Embryonic facial prominence (tissue), 1 donor: ENCODE measurements around the gene PPP2R3A.
A peak's percentile ranks its signal among the peaks of the same experiment; 100 is the strongest.
"Not testable (repeated sequence)": the region's sequence is repeated elsewhere in the genome, so short reads cannot be mapped to it uniquely, and the experiment has no call there.

Experiments
- DNase-seq: peaks from one replicate; pipeline ENCODE4 v3.0.0-alpha.2; 2016; ENCODE audit errors: extremely low spot score

Gene PPP2R3A

DNA sequence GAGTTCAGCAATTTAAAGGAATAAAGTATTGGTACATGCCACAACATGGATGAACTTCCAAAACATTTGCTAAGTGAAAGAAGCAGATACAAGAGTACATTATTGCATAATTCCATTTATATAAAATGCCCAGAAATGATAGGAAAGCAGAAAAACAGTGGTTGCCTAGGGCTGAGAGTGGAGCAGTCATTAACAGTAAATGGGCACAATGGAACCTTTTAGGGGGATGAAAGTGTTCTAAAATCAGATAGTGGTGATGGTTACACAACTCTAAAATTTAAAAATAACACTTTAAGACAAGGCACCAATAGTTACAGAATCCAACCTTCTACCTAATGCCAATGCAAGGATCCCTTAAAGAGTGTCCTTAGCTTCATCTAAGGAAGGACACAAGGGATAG is 196.0 kb downstream of the PPP2R3A start:
- DNase-seq: no peak

- no peak for DNase-seq
These were observed 196.8 kb downstream of the PPP2R3A start for GRCh38 chr3:136162322-136162721.

GRCh38 chr3:136163607-136164006 is 198.1 kb downstream of the PPP2R3A start:
- not testable (repeated sequence) for DNase-seq

GRCh38 chr3:136166507-136166906 is 201.0 kb downstream of the PPP2R3A start:
- no peak for DNase-seq

DNA sequence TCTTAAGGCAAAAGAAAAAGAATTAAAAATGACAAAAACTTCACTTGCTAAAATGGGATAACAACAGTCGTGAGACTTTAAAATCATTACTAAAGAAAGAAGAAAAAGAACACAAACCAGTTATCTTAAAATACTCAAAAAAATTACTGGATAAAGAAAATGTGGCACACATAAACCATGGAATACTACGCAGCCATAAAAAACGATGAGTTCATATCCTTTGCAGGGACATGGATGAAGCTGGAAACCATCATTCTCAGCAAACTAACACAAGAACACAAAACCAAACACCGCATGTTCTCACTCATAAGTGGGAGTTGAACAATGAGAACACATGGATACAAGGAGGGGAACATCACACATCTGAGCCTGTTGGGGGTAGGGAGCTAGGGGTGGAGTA is 202.7 kb downstream of the PPP2R3A start:
- not testable (repeated sequence) for DNase-seq

DNA sequence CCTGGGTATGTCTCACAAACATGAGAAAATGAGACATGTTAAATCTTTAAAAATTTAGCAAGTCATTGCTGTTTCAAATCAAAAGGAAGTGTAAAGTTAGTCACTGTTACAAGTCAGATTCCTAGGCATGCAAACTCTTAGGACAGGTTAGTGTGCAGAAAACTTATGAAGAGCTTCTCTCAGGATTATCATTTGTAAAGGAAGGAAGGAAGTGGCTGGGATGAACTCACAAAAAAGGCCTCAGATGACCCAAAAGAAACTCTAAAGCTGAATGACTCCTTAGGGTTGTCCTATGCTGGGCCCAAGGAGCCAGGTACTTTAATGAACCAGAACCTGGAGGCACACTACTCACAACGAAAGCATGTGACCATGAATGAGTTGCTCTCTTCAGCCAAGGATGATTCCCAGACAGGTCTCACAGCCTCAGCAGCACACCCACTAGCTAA is 205.6 kb downstream of the PPP2R3A start:
- no peak for DNase-seq

DNA sequence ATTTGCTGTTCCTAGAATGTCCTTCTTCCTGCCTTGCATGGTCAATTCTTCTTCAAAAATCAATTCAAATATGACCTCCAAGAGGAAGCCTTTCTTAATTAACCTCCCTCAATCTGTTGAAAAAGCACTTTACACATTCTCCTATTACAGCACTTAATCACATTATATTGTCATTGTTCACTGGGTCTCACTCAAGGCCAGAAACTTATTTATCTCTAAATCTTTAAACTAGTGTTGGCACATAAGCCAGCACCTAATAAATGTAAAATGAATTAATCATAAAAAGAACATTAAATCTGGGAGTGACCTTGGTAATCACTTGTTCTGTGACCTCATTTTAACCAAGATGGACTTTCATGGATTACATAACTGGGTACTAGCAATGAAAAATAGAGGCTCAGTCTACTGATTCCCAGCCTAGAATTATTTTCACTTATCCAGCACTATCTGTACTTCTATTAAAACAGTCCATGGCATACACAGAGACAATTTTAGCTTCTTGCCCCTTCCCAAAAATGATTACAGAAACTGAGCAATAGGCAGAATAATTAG is 208.5 kb downstream of the PPP2R3A start:
- no peak for DNase-seq

- no peak for DNase-seq
These were observed 212.3 kb downstream of the PPP2R3A start for GRCh38 chr3:136177876-136178275.

GRCh38 chr3:136181741-136182140 is 216.2 kb downstream of the PPP2R3A start:
- DNase-seq: no peak

- no peak for DNase-seq
These were observed 219.2 kb downstream of the PPP2R3A start for GRCh38 chr3:136184703-136185102.

DNA sequence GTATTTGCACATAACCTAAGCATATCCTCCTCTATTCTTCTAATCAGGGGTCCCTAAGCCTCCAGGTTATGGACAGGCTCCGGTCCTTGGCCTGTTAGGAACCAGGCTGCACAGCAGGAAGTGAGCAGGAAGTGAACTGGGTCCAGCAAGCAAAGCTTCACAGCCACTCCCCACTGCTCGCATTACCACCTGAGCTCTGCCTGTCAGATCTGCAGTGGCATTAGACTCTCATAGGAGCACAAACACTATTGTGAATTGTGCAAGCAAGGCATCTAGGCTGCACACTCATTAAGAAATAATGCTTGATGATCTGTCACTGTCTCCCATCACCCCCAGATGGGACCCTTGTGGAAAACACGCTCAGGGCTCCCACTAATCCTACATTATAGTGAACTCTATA is 220.8 kb downstream of the PPP2R3A start:
- DNase-seq: no peak

- no peak for DNase-seq
These were observed 221.3 kb downstream of the PPP2R3A start for GRCh38 chr3:136186846-136187245.

DNA sequence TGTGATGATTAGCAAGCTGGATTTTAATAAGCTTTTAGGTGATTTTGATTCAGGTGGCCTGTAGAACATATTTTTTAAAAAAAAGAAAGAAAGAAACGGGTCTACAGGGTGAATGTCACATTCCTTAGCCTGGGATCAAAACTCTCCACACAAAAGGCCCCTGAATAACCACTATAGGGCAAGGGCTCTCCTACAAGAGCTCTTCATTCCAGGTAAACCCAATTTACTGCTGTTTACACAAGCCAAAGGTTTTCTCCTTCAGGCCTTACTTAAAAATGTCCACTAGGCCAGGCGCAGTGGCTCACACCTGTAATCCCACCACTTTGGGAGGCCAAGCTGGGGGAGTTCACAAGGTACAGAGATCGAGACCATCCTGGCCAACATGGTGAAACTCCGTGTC is 222.3 kb downstream of the PPP2R3A start:
- no peak for DNase-seq

DNA sequence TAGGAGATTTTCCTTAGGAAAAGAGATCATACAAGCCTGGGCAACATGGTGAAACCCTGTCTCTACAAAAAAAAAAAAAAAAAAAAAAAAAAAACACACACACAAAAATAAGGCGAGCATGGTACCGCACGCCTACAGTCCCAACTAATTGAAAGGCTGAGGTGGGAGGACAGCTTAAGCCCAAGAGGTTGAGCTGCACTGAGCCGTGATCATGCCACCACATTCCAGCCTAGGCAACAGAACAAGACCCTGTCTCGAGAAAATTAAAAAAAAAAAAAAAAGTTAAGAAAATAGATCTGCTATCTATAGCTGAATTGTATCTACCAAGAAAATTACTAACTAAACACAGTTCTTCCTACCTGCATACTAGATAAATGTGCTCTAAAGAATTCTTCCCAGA is 223.5 kb downstream of the PPP2R3A start:
- DNase-seq: no peak

DNA sequence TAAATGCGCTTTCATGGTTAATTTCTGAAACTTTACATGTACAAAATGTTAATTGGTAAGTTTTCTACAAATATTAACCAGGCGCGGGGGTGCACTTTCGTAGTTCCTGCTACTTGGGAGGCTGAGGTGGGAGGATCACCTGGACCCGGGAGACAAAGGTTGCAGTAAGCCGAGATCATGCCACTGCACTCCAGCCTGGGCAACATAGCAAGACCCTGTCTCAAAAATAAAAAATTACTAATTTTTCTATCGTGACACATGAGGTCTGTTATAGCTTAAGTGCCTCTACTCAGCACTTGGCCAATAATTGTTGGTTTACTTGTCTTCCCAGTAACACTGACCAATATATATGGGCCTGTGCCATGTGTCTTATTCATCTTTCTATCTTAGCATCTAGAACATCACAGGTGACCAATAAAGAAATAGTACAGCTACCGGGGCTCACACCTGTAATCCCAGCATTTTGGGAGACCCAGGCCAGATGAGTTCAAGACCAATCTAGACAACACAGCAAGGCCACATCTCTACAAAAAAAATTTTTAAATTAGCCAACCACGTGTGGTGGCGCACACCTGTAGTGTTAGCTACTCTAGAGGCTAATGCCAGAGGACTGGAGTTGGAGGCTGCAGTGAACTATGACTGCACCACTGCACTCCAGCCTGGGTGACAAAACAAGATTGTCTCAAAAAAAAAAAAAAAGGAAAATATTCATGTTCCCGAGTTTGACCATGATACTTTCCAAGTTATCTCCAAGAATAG is 224.5 kb downstream of the PPP2R3A start:
- no peak for DNase-seq

- not testable (repeated sequence) for DNase-seq
These were observed 226.7 kb downstream of the PPP2R3A start for GRCh38 chr3:136192195-136192594.

- no peak for DNase-seq
These were observed 227.3 kb downstream of the PPP2R3A start for GRCh38 chr3:136192831-136193230.

DNA sequence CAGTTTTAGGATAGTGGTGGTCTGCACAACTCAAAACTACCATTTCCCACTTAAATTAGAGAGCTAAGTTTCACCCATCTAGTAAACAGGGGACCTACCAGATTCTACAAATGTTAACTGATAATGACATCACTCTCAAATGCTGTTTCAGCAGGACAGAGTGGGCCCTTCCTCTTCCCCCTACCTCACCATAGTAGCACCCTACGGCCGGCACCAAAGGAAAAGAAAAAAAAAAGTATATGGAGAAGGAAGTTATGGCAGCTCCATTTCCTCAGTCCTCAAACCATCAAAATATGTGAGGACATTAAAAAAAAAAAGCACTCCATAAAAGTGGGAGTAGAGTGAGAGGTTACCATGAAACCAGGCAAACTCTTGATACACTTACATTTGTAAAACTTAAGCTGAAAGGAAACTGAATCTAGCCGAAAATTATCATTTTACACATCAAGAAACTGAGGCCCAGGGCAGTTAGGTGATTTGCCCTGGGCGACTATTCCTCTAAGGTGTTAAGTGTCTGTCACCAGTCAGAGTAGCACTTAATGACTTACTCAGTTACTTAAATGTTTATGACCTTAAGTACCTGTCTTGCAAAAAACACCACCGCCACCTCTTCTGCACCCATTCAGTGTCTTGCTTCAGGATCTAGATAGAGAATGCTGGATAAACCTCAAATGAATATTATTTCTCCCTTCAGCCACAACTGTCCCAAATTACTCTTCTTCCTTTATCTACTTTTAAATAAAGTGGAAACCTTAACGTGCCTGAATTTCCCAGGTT is 227.9 kb downstream of the PPP2R3A start:
- DNase-seq: no peak

GRCh38 chr3:136194409-136195257 is 229.1 kb downstream of the PPP2R3A start:
- DNase-seq: no peak

- DNase-seq: peak; percentile 56
These were observed 229.9 kb downstream of the PPP2R3A start for GRCh38 chr3:136195258-136196063.

DNA sequence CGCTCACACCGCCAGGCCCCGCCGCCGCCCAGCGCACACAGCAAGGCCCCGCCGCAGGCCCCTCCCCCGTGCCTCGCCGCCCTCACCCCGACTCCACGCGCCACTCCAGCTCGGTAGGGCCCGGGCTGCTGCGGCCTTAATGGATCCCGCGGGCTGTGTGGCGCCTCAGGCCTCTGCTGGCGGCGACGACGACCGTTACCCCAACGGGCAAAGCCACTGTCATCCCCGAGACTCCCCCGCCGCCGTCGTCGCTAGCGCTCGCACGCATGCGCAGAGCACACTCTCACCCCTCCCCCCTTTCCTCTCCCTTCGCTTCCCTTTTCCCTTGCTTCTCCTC is 230.5 kb downstream of the PPP2R3A start, which contains the start of gene MSL2:
Gene MSL2, minus strand, starts transcription at position 272 of the 337 bp plus-strand sequence. CDS start 1,222 bp downstream, outside the sequence.
- DNase-seq: no peak
